Measurements from ENCODE around the gene ITPRID2.
"Not testable (repeated sequence)": the region's sequence is repeated elsewhere in the genome, so short reads cannot be mapped to it uniquely, and the experiment has no call there.

ITPRID2 gene

GRCh38 chr2:181961167-181961566 is 69.6 kb downstream of the ITPRID2 start:
- DNase-seq (ENCODE audit: low read depth) = not testable (repeated sequence)

GRCh38 chr2:181962142-181962541 is 70.6 kb downstream of the ITPRID2 start:
- DNase-seq (ENCODE audit: low read depth) = no peak

GRCh38 chr2:181970160-181970794 is 78.7 kb downstream of the ITPRID2 start:
- no peak for DNase-seq (ENCODE audit: low read depth)

- no peak for DNase-seq (ENCODE audit: low read depth)
Observed at GRCh38 chr2:181971032-181971431, 79.5 kb downstream of the ITPRID2 start.

GRCh38 chr2:181972431-181973170 is 81.1 kb downstream of the ITPRID2 start:
- DNase-seq (ENCODE audit: low read depth) = no peak

- DNase-seq (ENCODE audit: low read depth) = no peak
Observed at GRCh38 chr2:181973171-181973783, 81.7 kb downstream of the ITPRID2 start.

- DNase-seq (ENCODE audit: low read depth) = no peak
Observed at GRCh38 chr2:181977661-181978350, 86.3 kb downstream of the ITPRID2 start.

GRCh38 chr2:181978351-181979150 is 87.0 kb downstream of the ITPRID2 start:
- no peak for DNase-seq (ENCODE audit: low read depth)
